Keratinocyte (primary cell): ENCODE measurements around the gene C1GALT1C1L.

Source experiments
- CTCF ChIP-seq, 3 experiments: IDR thresholded peaks in 1 of 3; conservative IDR thresholded peaks in 1 of 3; optimal IDR thresholded peaks in 1 of 3; 2 replicates in 2 of 3; 3 replicates in 1 of 3; pipeline versions ENCODE3 to v1.5.1; 2011; ENCODE audit warnings: low read length in 3 of 3, mild to moderate bottlenecking in 3 of 3, moderate library complexity in 2 of 3, control low read depth in 1 of 3, inconsistent platforms in 1 of 3; ENCODE audit not compliant: insufficient read depth in 2 of 3; ENCODE audit errors: extremely low read depth in 1 of 3
- EZH2 ChIP-seq: IDR thresholded peaks from one replicate; pipeline ENCODE4 v1.6.1; 2012; ENCODE audit warnings: inconsistent platforms, mild to moderate bottlenecking, low read length, moderate library complexity

GRCh38 chr2:43675646-43676321 lies 445 bp downstream of the C1GALT1C1L start:
- TF ChIP-seq CTCF (optimal IDR thresholded peaks at IDR 0.05 in 1 of 3, IDR thresholded peaks at IDR 0.05 in 1 of 3, conservative IDR thresholded peaks at IDR 0.05 in 1 of 3; ENCODE audit: extremely low read depth in 1 of 3, insufficient read depth in 2 of 3, low read length in 3 of 3) (no peak), EZH2 (no peak)
